ENCODE data around the gene GHITM. TPM values are rescaled to one million over a fixed set of nuclear protein-coding genes. Genes with fewer than 3 reads are reported as not detected.

The GHITM gene
- polyA plus RNA-seq, 4 donors = 142 to 301 (median 244) TPM

DNA sequence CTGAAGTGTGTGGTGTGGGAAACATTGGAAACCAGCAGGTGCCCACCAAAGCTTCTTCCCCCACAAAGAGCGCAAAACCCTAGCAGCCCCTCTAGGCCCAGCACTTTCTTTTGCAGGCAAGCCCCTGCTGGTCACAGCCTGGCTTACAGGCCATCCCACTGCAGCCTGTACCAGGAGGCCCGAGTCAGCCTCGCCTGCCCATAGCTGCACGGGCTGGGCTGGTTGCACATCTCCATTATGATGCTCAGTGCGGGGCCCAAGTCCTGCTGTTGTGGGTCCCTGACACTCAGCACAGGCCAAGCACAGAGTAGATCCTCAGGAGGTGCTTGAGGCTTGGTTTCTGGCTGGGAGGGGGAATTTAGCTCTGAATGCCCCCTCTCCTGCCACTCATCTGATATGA lies 63.0 kb downstream of the GHITM start:
- DNase-seq = no peak
- no peak for FAIRE-seq
- Histone ChIP-seq H3K36me3 (ENCODE audit: control insufficient read depth in 3 of 3, insufficient read depth in 2 of 3, low read depth in 1 of 3, low read length in 3 of 3) (no peaks in the 10 kb centered on the region), H3K9me3 (ENCODE audit: control insufficient read depth in 2 of 2, insufficient read depth in 1 of 2, low read depth in 1 of 2, low read length in 1 of 2) (no peaks in the 10 kb centered on the region), H3K27ac (ENCODE audit: low read depth in 1 of 3, low read length in 2 of 3) (no peak overlapping the region), H3K4me3 (ENCODE audit: low read depth in 1 of 3, low read length in 3 of 3) (no peak overlapping the region), H3K4me1 (ENCODE audit: control insufficient read depth in 3 of 3, insufficient read depth in 2 of 3, low read depth in 1 of 3, low read length in 2 of 3) (peaks cover 0 to 17% (median 0%) of the 10 kb centered on the region in 3 donors), H3K27me3 (ENCODE audit: control insufficient read depth in 3 of 3, insufficient read depth in 3 of 3, low read length in 3 of 3) (peaks cover 0 to 2% (median 0%) of the 10 kb centered on the region in 3 donors)
- WGBS, 3 donors = 84 to 92% (median 85%) methylated on average over 5 of the region's 5 CpGs

Other genes with a start within 250 kb of the GHITM start
- 10 to 100 TPM in 1 of 4 donors, not detected in 3; 48.6 TPM for gene GPR15LG, start 34.3 kb downstream of the GHITM start, polyA plus RNA-seq
- gene CDHR1, start 55.0 kb downstream of the GHITM start, polyA plus RNA-seq = 10 to 100 TPM in 1 of 4 donors, under 1 TPM in 1, not detected in 2; 0.06 to 18.2 TPM
- under 1 TPM in 1 of 4 donors, not detected in 3; 0.25 TPM for gene LRIT2, start 86.0 kb downstream of the GHITM start, polyA plus RNA-seq
- gene LRIT1, start 102.0 kb downstream of the GHITM start, polyA plus RNA-seq = not detected
- under 1 TPM in 2 of 4 donors, not detected in 2; 0.04 to 0.12 TPM for gene RGR, start 105.5 kb downstream of the GHITM start, polyA plus RNA-seq
- gene CCSER2, start 189.1 kb downstream of the GHITM start, polyA plus RNA-seq = 10 to 100 TPM in 3 of 4 donors, 1 to 10 TPM in 1; 9.8 to 22.8 (median 16.2) TPM

Data from small intestine (tissue), 7 donors.